ENCODE data around the gene PRKCD. TPM values are rescaled to one million over a fixed set of nuclear protein-coding genes. Genes with fewer than 3 reads are reported as not detected.

The PRKCD gene
- total and polyA plus RNA-seq, 9 of the 15 experiments (the other 6 are each of a cell fraction or from before 2014, with no cell fraction given), result 2.5 to 19.5 (median 6.1) TPM

- TF ChIP-seq NFE2 (IDR thresholded peaks at IDR 0.05; ENCODE audit: low read depth), result no peak
- 0 out of 2 replicates have a peak, but pooled peaks have one; percentile 66 for TF ChIP-seq ZZZ3 (IDR thresholded peaks at IDR 0.05)
- TF ChIP-seq L3MBTL2 (IDR thresholded peaks at IDR 0.05), result 0 out of 2 replicates have a peak, but pooled peaks have one; percentile 41
- no peak for TF ChIP-seq CHD7 (IDR thresholded peaks at IDR 0.05; ENCODE audit: low read depth, low read length)
- no peak for TF ChIP-seq PRDM10 (IDR thresholded peaks at IDR 0.05; ENCODE audit: partially characterized antibody)
- no peak for TF ChIP-seq POLR3A (IDR thresholded peaks at IDR 0.05; ENCODE audit: borderline replicate concordance, extremely low read depth, insufficient read depth, insufficient read length)
- TF ChIP-seq CBFA2T2 (conservative IDR thresholded peaks at IDR 0.05), result no peak
- TF ChIP-seq NFATC3 (IDR thresholded peaks at IDR 0.05), result no peak
- TF ChIP-seq ARHGAP35 (IDR thresholded peaks at IDR 0.05; ENCODE audit: partially characterized antibody), result no peak
- TF ChIP-seq ZNF780A (CRISPR knock-in tag; IDR thresholded peaks at IDR 0.05), result no peak
- TF ChIP-seq MECOM (CRISPR knock-in tag; IDR thresholded peaks at IDR 0.05), result no peak
Observed at GRCh38 chr3:53130179-53131061, 30.6 kb upstream of the PRKCD start, which contains the start of gene RFT1 (continued).
